Caco-2 (cell line): ENCODE measurements around the gene UFSP2. TPM values are rescaled to one million over a fixed set of nuclear protein-coding genes. Genes with fewer than 3 reads are reported as not detected.

Source experiments
- BruUV-seq: library from RNA; stranded (reverse); fragments of 400-500 nt; replicated peaks from 2 replicates; lab custom pipeline; 2021; lab: Mats Ljungman, UMichigan
- CTCF ChIA-PET: fragments of 300-600 bp; sonication (Branson Sonifier 250); formaldehyde crosslinking; loops from one replicate; lab custom pipeline; 2022; ENCODE audit warnings: antibody characterized with exemption; lab: Charles Lee
- POLR2A ChIA-PET: fragments of 300-600 bp; sonication (Branson Sonifier 250); formaldehyde crosslinking; loops from one replicate; lab custom pipeline; 2022; ENCODE audit warnings: antibody characterized with exemption; lab: Charles Lee
- DNase-seq, 2 experiments: peaks; one replicate each; pipeline versions ENCODE4 v3.0.0 to v3.0.0-alpha.2; 2020 to 2022
- H3K27me3 ChIP-seq: replicated peaks from 2 replicates; pipeline ENCODE4 v1.6.0; 2011; ENCODE audit warnings: low read length; ENCODE audit not compliant: control insufficient read depth, insufficient read depth
- H3K36me3 ChIP-seq: 2 replicates; pipeline ENCODE4 v1.5.1; 2011; ENCODE audit warnings: low read length; ENCODE audit not compliant: control insufficient read depth, insufficient read depth
- H3K4me1 ChIP-seq: fragments of 250-450 bp; sonication (Bioruptor Pico); 2 replicates; pipeline ENCODE4 v1.5.1; 2020; ENCODE audit warnings: mild to moderate bottlenecking
- H3K4me3 ChIP-seq: 2 replicates; pipeline ENCODE4 v1.5.1; 2011; ENCODE audit warnings: low read depth, mild to moderate bottlenecking, control low read depth, low read length
- H3K9me3 ChIP-seq: fragments of 250-450 bp; sonication (Bioruptor Pico); 2 replicates; pipeline ENCODE4 v1.5.1; 2020; ENCODE audit warnings: mild to moderate bottlenecking, moderate library complexity
- H3K27ac Mint-ChIP-seq: one replicate; pipeline ENCODE4 v1.8.0; 2022; ENCODE audit warnings: mixed read lengths; ENCODE audit not compliant: unreplicated experiment
- H3K27me3 Mint-ChIP-seq: one replicate; pipeline ENCODE4 v1.8.0; 2022; ENCODE audit warnings: mixed read lengths; ENCODE audit not compliant: insufficient read depth, unreplicated experiment
- H3K36me3 Mint-ChIP-seq: one replicate; pipeline ENCODE4 v1.8.0; 2022; ENCODE audit warnings: mild to moderate bottlenecking, mixed read lengths; ENCODE audit not compliant: insufficient read depth, unreplicated experiment
- H3K4me1 Mint-ChIP-seq: one replicate; pipeline ENCODE4 v1.8.0; 2022; ENCODE audit warnings: low read depth, mixed read lengths; ENCODE audit not compliant: unreplicated experiment
- H3K4me3 Mint-ChIP-seq: one replicate; pipeline ENCODE4 v1.8.0; 2022; ENCODE audit warnings: mild to moderate bottlenecking, moderate library complexity, mixed read lengths; ENCODE audit not compliant: unreplicated experiment
- H3K9me3 Mint-ChIP-seq: one replicate; pipeline ENCODE4 v1.8.0; 2022; ENCODE audit warnings: mixed read lengths; ENCODE audit not compliant: unreplicated experiment
- intact Hi-C: fragments of 100-400 bp; cut with micrococcal nuclease; formaldehyde crosslinking; loops from one replicate; pipeline ENCODE4 v1.10.0; 2022; ENCODE audit not compliant: unreplicated experiment
- total RNA-seq: library from RNA; stranded (reverse); gene quantifications from 2 replicates; pipeline ENCODE4 v1.2.3, GENCODE V29; 2022
- TF ChIP-seq, protein P1 (sequence below), 2 experiments: fragments of 200-600 bp in 1 of 2; IDR thresholded peaks; 1 replicate in 1 of 2; 2 replicates in 1 of 2; pipeline versions ENCODE4 v1.5.1 to v1.8.0; 2011 to 2022; ENCODE audit warnings: antibody characterized with exemption in 1 of 2, control low read depth in 1 of 2, inconsistent platforms in 1 of 2, low read depth in 1 of 2, low read length in 1 of 2, mild to moderate bottlenecking in 1 of 2, moderate library complexity in 1 of 2; ENCODE audit not compliant: insufficient read depth in 1 of 2, severe bottlenecking in 1 of 2, unreplicated experiment in 1 of 2

The UFSP2 gene
- total RNA-seq, 1 experiment from 2014 or later = 17.4 TPM

DNA sequence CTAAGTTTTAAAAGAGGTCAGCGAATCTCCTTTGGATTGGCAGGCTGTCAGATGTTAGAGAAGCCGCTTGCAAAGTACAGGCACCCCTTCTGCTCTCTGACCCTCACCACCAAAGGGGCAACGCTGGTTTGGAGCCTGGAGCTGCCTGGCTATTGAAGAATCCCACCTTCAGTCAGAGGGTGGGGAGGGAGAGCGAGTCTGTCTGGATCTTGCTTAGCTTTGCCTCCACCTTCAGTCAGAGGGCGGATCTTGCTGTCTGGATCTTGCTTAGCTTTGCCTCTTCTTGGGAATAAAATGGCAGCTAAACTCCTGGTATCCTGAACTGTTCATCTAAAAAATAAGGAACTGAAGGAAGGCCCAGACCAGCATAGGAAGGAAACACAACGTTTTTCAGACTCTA, 38.4 kb upstream of the UFSP2 start:
- POLR2A ChIA-PET = no interaction called here
- H3K36me3 Mint-ChIP-seq = no peaks in the 10 kb centered on the region
- CTCF ChIA-PET = interaction anchor here (0.6 kb wide), 2 partner anchors 68 to 341 kb away, joined by 3 read pairs; partner anchors contain the start of gene ANKRD37
- no peak for DNase-seq
- H3K27me3 ChIP-seq = no peaks in the 10 kb centered on the region; the same call in 1 of the 2 replicates
- no peaks in the 10 kb centered on the region for H3K9me3 ChIP-seq
- peaks cover 44% of the 10 kb centered on the region for H3K27me3 Mint-ChIP-seq
- no TSS peak for BruUV-seq
- H3K27ac Mint-ChIP-seq = no peak overlapping the region
- no peaks in the 10 kb centered on the region for H3K4me1 ChIP-seq
- intact Hi-C loops = no loop called here
- no peak overlapping the region for H3K4me3 Mint-ChIP-seq
- H3K4me1 Mint-ChIP-seq = no peaks in the 10 kb centered on the region
- H3K4me3 ChIP-seq = no peak overlapping the region
- H3K9me3 Mint-ChIP-seq = no peaks in the 10 kb centered on the region
- TF ChIP-seq, protein P1, sequence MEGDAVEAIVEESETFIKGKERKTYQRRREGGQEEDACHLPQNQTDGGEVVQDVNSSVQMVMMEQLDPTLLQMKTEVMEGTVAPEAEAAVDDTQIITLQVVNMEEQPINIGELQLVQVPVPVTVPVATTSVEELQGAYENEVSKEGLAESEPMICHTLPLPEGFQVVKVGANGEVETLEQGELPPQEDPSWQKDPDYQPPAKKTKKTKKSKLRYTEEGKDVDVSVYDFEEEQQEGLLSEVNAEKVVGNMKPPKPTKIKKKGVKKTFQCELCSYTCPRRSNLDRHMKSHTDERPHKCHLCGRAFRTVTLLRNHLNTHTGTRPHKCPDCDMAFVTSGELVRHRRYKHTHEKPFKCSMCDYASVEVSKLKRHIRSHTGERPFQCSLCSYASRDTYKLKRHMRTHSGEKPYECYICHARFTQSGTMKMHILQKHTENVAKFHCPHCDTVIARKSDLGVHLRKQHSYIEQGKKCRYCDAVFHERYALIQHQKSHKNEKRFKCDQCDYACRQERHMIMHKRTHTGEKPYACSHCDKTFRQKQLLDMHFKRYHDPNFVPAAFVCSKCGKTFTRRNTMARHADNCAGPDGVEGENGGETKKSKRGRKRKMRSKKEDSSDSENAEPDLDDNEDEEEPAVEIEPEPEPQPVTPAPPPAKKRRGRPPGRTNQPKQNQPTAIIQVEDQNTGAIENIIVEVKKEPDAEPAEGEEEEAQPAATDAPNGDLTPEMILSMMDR (IDR thresholded peaks at IDR 0.05; ENCODE audit: insufficient read depth in 1 of 2, low read depth in 1 of 2, low read length in 1 of 2, severe bottlenecking in 1 of 2, unreplicated experiment in 1 of 2) = no peak
- no peaks in the 10 kb centered on the region for H3K36me3 ChIP-seq

DNA sequence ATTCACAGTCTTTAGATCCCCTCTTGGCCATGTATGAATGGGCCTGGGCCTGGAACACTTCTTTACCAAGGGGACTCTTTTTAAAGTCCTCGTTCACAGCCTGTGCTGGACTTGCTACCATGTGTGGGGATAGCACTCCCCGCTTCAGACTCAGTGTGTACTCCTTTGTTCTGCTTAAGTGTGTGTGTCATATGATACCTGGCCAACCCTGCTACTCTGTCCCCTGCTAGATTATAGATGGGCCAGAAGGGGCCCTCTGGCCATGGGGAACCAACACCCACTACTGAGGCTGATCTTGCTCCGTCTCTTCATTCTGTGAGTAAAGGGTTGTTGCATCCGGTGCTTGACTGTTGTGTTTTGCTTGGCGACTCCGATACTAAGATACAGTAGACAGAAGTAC, 37.8 kb upstream of the UFSP2 start:
- Mint-ChIP-seq H3K27ac (no peak overlapping the region), H3K36me3 (no peaks in the 10 kb centered on the region), H3K9me3 (no peaks in the 10 kb centered on the region), H3K4me1 (no peaks in the 10 kb centered on the region), H3K27me3 (peaks cover 41% of the 10 kb centered on the region), H3K4me3 (no peak overlapping the region)
- BruUV-seq = no TSS peak
- intact Hi-C loops = no loop called here
- H3K27me3 ChIP-seq = no peaks in the 10 kb centered on the region; the same call in 1 of the 2 replicates
- no peaks in the 10 kb centered on the region for H3K9me3 ChIP-seq
- POLR2A ChIA-PET = no interaction called here
- H3K4me3 ChIP-seq = no peak overlapping the region
- no peak for DNase-seq
- H3K4me1 ChIP-seq = no peaks in the 10 kb centered on the region
- TF ChIP-seq, protein P1 (IDR thresholded peaks at IDR 0.05; ENCODE audit: insufficient read depth in 1 of 2, low read depth in 1 of 2, low read length in 1 of 2, severe bottlenecking in 1 of 2, unreplicated experiment in 1 of 2) = no peak
- H3K36me3 ChIP-seq = no peaks in the 10 kb centered on the region
- CTCF ChIA-PET = no interaction called here

DNA sequence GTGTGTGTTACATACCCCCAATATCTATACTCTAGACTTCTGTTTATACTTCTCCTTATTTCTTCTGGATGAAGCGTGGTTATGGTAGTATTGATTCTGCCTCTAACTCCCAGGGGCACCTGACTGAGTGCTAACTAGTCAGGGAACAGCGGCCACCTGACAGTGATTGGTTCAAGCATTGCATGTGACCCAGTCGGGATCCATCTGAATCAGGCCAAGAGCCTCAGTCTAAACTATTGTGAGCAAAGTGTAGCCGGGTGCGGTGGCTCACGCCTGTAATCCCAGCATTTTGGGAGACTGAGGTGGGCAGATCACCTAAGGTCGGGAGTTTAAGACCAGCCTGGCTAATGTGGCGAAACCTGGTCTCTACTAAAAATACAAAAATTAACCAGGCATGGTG, 35.8 kb upstream of the UFSP2 start:
- no peaks in the 10 kb centered on the region for H3K27me3 ChIP-seq
- DNase-seq = no peak
- TF ChIP-seq, protein P1 (IDR thresholded peaks at IDR 0.05; ENCODE audit: insufficient read depth in 1 of 2, low read depth in 1 of 2, low read length in 1 of 2, severe bottlenecking in 1 of 2, unreplicated experiment in 1 of 2) = no peak
- H3K4me3 Mint-ChIP-seq = no peak overlapping the region
- H3K4me1 Mint-ChIP-seq = no peaks in the 10 kb centered on the region
- H3K36me3 Mint-ChIP-seq = no peaks in the 10 kb centered on the region
- no peak overlapping the region for H3K27ac Mint-ChIP-seq
- ChIA-PET CTCF (no interaction called here), POLR2A (no interaction called here)
- peaks cover 27% of the 10 kb centered on the region for H3K27me3 Mint-ChIP-seq
- H3K4me1 ChIP-seq = no peaks in the 10 kb centered on the region
- BruUV-seq = no TSS peak
- no peaks in the 10 kb centered on the region for H3K36me3 ChIP-seq
- no peak overlapping the region for H3K4me3 ChIP-seq
- no peaks in the 10 kb centered on the region for H3K9me3 ChIP-seq
- intact Hi-C loops = no loop called here
- no peaks in the 10 kb centered on the region for H3K9me3 Mint-ChIP-seq
